Colon (tissue), 2 donors: ENCODE measurements around the gene KRTAP1-4.
"Not testable (repeated sequence)": the region's sequence is repeated elsewhere in the genome, so short reads cannot be mapped to it uniquely, and the experiment has no call there.

ENCODE experiments used
- FAIRE-seq: peaks from 2 replicates; lab custom pipeline; 2012; peaks lifted over from hg19 to GRCh38; lab: Jason Lieb, UNC
- donor health status: control.
- donor health status: control.

The KRTAP1-4 gene

DNA sequence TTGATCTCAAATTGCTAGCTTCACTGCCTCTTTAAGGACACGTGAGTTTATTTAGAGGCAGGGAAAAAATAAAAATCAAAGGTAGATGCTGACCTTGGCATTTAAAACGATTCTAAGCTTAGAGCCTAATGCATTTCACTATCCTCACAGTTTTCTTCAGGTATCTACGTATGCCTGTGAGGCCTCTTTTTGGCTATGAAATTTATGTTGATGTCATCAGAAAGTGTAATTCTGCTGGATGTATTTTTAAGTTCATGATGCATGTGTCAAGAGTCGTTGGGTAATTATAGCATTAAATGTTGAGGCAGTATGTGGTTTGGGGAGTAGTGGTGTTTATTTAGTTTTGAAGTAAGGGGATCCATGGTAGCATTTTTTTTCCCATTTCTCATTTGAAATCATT lies 26.1 kb downstream of the KRTAP1-4 start:
- no peak for FAIRE-seq

- no peak for FAIRE-seq
Observed at GRCh38 chr17:41002814-41003213, 27.2 kb downstream of the KRTAP1-4 start.

GRCh38 chr17:41001795-41002194 lies 28.2 kb downstream of the KRTAP1-4 start:
- no peak for FAIRE-seq

GRCh38 chr17:40999563-40999962 lies 30.4 kb downstream of the KRTAP1-4 start, which contains the start of gene KRTAP3-2:
KRTAP3-2 (minus strand) TSS chr17:40999906; CDS start chr17:40999853, 53 bp downstream.
- not testable (repeated sequence) for FAIRE-seq

- FAIRE-seq: no peak
Observed at GRCh38 chr17:40997361-40997760, 32.6 kb downstream of the KRTAP1-4 start.

DNA sequence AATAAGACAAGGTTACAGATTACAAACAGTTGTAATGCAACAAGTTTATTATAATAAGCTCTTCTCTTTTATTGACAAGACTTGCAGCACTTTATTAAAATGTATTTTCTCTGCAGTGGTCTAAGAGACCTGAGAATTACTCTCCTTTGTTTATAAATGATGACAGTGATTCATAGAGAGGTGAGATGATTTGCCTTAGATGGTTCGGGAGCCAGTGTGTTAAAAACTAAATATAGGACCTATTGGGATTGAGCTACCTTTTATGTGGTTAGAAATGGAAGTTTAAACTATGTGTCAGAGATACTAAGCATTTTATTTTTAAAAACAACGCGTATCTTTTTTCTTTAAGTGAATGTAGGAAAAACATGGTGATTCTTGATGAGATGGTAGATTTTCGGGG lies 33.2 kb downstream of the KRTAP1-4 start:
- FAIRE-seq: no peak

DNA sequence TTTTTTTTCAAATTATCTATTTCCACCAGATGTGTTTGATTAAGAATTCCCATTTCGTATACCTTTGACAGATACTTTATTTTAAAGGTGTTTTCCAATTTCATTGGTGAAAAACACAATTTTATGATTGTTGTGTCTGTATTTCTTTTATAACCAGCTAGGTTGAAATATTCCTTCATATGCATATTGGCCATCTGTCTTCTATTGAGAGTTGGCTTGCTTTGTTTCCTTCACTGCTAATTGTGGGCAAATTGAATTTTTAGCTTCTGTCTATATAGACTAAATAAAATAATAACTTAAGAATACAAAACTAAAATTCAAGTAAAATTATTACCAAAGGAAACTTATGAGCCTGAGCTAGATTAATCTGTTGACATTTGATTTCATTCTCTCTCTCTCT lies 34.9 kb downstream of the KRTAP1-4 start:
- FAIRE-seq: no peak

DNA sequence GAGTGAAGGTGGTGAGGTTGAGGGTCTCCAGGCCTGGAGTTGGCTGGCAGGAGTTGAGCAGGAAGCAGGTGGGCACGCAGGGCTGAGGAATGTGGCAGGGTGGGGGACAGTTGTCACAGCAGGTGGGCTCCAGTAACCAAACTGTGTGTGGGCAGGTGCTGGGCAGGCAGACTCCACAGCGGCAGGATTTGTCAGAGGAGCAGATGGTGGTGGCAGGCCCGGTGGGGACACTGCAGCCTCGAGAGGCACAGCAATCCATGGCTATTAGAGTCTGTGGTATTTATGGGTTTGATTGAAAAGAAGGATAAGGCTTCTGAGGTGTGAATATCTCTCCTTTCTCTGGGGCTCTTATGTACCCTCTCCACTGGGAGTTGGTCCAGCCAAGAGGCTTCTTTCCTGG lies 36.2 kb downstream of the KRTAP1-4 start, which contains the start of gene KRTAP3-3:
Gene KRTAP3-3 (minus strand): TSS at position 326 of the 400 bp plus-strand sequence. CDS start 67 bp downstream, at position 259.
- no peak for FAIRE-seq

- FAIRE-seq: no peak
Observed at GRCh38 chr17:40993084-40993483, 36.9 kb downstream of the KRTAP1-4 start.

GRCh38 chr17:40992666-40993065 lies 37.3 kb downstream of the KRTAP1-4 start:
- no peak for FAIRE-seq

DNA sequence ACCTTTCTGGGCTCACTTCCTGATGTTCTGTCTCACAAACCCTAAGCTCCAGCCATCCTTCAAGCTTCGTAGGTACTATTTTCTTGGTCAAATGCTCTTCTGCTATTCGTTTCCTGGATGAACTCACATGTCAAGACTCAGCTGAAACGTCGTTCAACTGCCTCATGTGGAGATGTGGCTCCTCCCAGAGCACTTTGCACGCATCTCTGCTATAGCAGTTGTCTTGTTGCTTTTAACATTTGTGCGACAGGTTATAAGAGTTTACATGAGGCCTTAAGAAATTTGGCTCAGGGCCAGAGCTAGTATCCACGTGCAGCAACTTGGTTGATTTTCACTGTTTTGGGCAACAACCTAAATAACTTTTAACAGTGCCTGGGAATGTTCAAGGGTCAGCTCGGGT lies 43.1 kb downstream of the KRTAP1-4 start:
- FAIRE-seq: no peak

GRCh38 chr17:40984226-40984625 lies 45.8 kb downstream of the KRTAP1-4 start, which contains the start of gene KRT40:
KRT40 (minus strand) TSS chr17:40984326; CDS start chr17:40984273, 53 bp downstream.
- FAIRE-seq: no peak

DNA sequence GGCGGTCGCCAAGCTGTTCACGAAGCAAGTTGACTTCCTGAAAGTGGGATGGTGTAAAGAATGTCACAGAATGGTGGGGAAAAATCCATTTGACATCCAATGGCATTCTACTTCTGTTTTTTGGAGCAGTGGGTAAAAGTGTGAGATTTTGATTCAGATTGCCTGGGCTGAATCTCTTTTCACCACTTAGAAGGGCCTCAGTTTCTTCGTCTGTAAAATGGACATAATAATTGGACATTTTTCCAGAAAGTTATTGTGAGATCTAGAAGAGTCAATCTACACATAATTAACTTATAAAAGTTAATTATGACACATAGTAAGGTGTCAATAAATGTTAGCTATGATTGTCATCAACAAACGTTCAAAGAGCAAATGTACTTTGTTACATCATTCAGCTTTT lies 48.9 kb downstream of the KRTAP1-4 start:
- FAIRE-seq: no peak

DNA sequence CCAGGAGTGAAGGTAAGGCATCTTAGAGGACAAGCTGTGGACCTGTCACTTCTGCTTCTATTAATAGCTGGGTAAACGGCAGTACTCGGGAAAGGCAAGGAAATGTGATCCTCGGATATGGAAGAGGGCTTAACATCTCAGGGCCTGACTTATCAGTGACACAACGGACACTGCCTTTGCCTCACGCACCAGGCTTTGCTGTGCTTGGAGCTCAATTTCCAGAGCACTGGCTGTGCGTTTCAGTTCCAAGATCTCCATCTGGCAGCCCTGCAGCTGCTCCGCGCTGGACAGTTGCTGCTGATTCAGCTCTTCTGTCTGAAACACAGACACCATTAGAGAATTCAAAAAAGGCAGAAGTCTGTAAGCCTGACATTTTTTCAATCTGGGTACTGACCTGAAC lies 49.4 kb downstream of the KRTAP1-4 start:
- FAIRE-seq: no peak

GRCh38 chr17:40980117-40980516 lies 49.9 kb downstream of the KRTAP1-4 start:
- no peak for FAIRE-seq
